Measurements from ENCODE around the gene DNAJC3. TPM values are rescaled to one million over a fixed set of nuclear protein-coding genes. Genes with fewer than 3 reads are reported as not detected.
A peak's percentile ranks its signal among the peaks of the same experiment; 100 is the strongest.

DNAJC3 gene
- total RNA-seq, 1 donor from 2014 or later: 29.0 TPM

DNA sequence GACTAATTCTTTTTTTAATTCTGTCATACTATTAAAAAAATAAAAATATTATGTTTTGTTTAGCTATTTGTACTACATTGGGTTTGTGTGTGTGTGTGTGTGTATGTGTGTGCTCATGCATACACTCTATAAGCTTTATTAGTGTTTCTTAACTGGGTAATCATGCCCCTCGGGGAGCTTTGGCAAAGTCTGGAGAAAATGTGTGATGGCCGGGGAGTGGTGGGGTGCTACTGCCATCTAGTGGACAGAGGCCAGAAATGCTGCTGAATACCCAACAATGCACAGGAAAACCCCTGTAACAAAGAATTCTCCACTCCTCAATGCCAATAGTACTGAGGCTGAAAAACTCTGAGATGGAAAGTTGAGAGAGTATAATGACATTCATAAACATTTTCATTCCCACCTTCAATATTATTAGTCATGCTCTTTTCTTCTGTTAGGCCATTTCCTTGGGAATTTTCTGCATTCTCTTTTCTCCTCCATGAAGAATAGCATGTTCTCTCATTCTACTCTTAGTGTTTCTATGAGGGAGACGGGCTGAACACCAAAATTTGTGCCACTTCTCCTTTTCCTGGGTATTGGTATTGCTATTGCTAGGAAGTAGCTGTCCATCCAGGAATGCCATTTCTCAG is 157.3 kb downstream of the DNAJC3 start:
- H3K27me3 Mint-ChIP-seq: no peaks in the 10 kb centered on the region
- peaks cover 11% of the 10 kb centered on the region for H3K36me3 Mint-ChIP-seq
- H3K9me3 Mint-ChIP-seq: peaks cover 6% of the 10 kb centered on the region
- peaks cover 4% of the 10 kb centered on the region for H3K4me1 Mint-ChIP-seq (ENCODE audit: unreplicated experiment)
- no peak overlapping the region for H3K4me3 Mint-ChIP-seq
- DNase-seq (ENCODE audit: extremely low spot score, unreplicated experiment): peak; percentile 73
- no peak overlapping the region for H3K27ac Mint-ChIP-seq
- TF ChIP-seq CTCF (conservative IDR thresholded peaks at IDR 0.05): peak; percentile 98

GRCh38 chr13:95841894-95842293 is 165.0 kb downstream of the DNAJC3 start:
- no peak for DNase-seq (ENCODE audit: extremely low spot score, unreplicated experiment)
- TF ChIP-seq CTCF (conservative IDR thresholded peaks at IDR 0.05): no peak
- peaks cover 26% of the 10 kb centered on the region for H3K36me3 Mint-ChIP-seq
- H3K27me3 Mint-ChIP-seq: no peaks in the 10 kb centered on the region
- no peak overlapping the region for H3K4me3 Mint-ChIP-seq
- no peaks in the 10 kb centered on the region for H3K4me1 Mint-ChIP-seq (ENCODE audit: unreplicated experiment)
- H3K27ac Mint-ChIP-seq: no peak overlapping the region
- H3K9me3 Mint-ChIP-seq: peaks cover 10% of the 10 kb centered on the region

DNA sequence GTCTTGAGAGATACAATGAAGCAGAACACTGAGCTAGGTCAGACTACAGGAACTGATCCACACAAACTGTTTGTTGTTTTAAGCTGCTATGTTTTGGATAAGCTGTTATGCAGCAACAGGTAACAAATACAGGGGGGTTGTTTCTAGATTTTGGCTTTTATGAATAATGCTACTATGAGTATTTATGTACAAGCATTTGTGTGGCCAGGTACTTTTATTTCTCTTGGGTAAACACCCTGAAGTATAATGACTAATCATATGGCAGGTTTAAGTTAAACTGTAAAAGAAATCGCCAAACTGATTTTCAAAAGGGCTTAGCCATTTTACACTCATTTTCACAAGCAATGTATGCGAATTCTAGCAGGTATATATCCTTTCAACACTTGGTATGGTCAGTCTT is 166.0 kb downstream of the DNAJC3 start:
- no peak overlapping the region for H3K27ac Mint-ChIP-seq

More for the DNA sequence above, 166.0 kb downstream of the DNAJC3 start:
- TF ChIP-seq CTCF (conservative IDR thresholded peaks at IDR 0.05): no peak
- peaks cover 33% of the 10 kb centered on the region for H3K36me3 Mint-ChIP-seq
- DNase-seq (ENCODE audit: extremely low spot score, unreplicated experiment): no peak
- no peaks in the 10 kb centered on the region for H3K4me1 Mint-ChIP-seq (ENCODE audit: unreplicated experiment)
- no peak overlapping the region for H3K4me3 Mint-ChIP-seq
- peaks cover 10% of the 10 kb centered on the region for H3K9me3 Mint-ChIP-seq
- no peaks in the 10 kb centered on the region for H3K27me3 Mint-ChIP-seq

Other genes with a start within 250 kb of the DNAJC3 start
- 0.45 and 2.1 TPM in 2 replicates for gene CLDN10, start 124.4 kb upstream of the DNAJC3 start, total RNA-seq (ENCODE audit: low replicate concordance)
- 5.9 and 51.3 TPM in 2 replicates for gene DZIP1, start 32.4 kb upstream of the DNAJC3 start, total RNA-seq (ENCODE audit: low replicate concordance)